Measurements from ENCODE around the gene RNGTT.

GRCh38 chr6:88741939-88742338 lies 221.5 kb downstream of the RNGTT start:
- TF ChIP-seq CTCF (conservative IDR thresholded peaks at IDR 0.05) (no peak), ZFX (IDR thresholded peaks at IDR 0.05) (no peak)

All from C4-2B (cell line).